ENCODE measurements around the gene RFC4. TPM values are rescaled to one million over a fixed set of nuclear protein-coding genes. Genes with fewer than 3 reads are reported as not detected.
"Not testable (repeated sequence)": the region's sequence is repeated elsewhere in the genome, so short reads cannot be mapped to it uniquely, and the experiment has no call there.

RFC4 gene
- polyA plus RNA-seq, 6 donors from 2014 or later = 22.2 to 34.4 (median 25.0) TPM

- Mint-ChIP-seq H3K4me3 (peak overlapping the region in 1 of 8 donors; percentile 48), H3K36me3 (no peaks in the 10 kb centered on the region), H3K27me3 (peaks cover 25 to 30% (median 26%) of the 10 kb centered on the region in 3 donors), H3K9me3 (no peaks in the 10 kb centered on the region), H3K27ac (no peak overlapping the region), H3K4me1 (peaks cover 18 to 19% (median 18%) of the 10 kb centered on the region in 3 donors)
- DNase-seq (peak; percentile 41), ATAC-seq (ENCODE audit: low read depth in 2 of 2) (peak; percentile 22 to 44)
Observed at GRCh38 chr3:186821429-186822387, 15.4 kb upstream of the RFC4 start.

GRCh38 chr3:186818956-186819355 is 12.7 kb upstream of the RFC4 start:
- Mint-ChIP-seq H3K4me1 (no peaks in the 10 kb centered on the region), H3K36me3 (no peaks in the 10 kb centered on the region), H3K27ac (no peak overlapping the region), H3K9me3 (no peaks in the 10 kb centered on the region), H3K4me3 (no peak overlapping the region), H3K27me3 (peaks cover 3 to 8% (median 4%) of the 10 kb centered on the region in 3 donors)
- ATAC-seq (ENCODE audit: low read depth in 2 of 2) = no peak
- DNase-seq = no peak

GRCh38 chr3:186818516-186818915 is 12.2 kb upstream of the RFC4 start:
- H3K9me3 Mint-ChIP-seq = no peaks in the 10 kb centered on the region
- H3K27me3 Mint-ChIP-seq = peaks cover 0 to 11% (median 6%) of the 10 kb centered on the region in 3 donors
- H3K27ac Mint-ChIP-seq = no peak overlapping the region
- DNase-seq = no peak
- no peaks in the 10 kb centered on the region for H3K36me3 Mint-ChIP-seq
- no peaks in the 10 kb centered on the region for H3K4me1 Mint-ChIP-seq
- no peak overlapping the region for H3K4me3 Mint-ChIP-seq
- no peak for ATAC-seq (ENCODE audit: low read depth in 2 of 2)

- DNase-seq (no peak), ATAC-seq (ENCODE audit: low read depth in 2 of 2) (no peak)
- Mint-ChIP-seq H3K4me1 (no peaks in the 10 kb centered on the region), H3K9me3 (no peaks in the 10 kb centered on the region), H3K27ac (no peak overlapping the region), H3K4me3 (no peak overlapping the region), H3K36me3 (no peaks in the 10 kb centered on the region), H3K27me3 (peaks cover 6 to 18% (median 18%) of the 10 kb centered on the region in 3 donors)
Observed at GRCh38 chr3:186815435-186815834, 9.2 kb upstream of the RFC4 start.

- Mint-ChIP-seq H3K27ac (no peak overlapping the region), H3K9me3 (no peaks in the 10 kb centered on the region), H3K36me3 (no peaks in the 10 kb centered on the region), H3K4me1 (no peaks in the 10 kb centered on the region), H3K27me3 (peaks cover 6 to 18% (median 18%) of the 10 kb centered on the region in 3 donors), H3K4me3 (no peak overlapping the region)
- ATAC-seq (ENCODE audit: low read depth in 2 of 2) (no peak), DNase-seq (no peak)
Observed at GRCh38 chr3:186814100-186814499, 7.8 kb upstream of the RFC4 start.

- H3K27ac Mint-ChIP-seq; ATAC-seq (ENCODE audit: low read depth in 2 of 2); H3K36me3 Mint-ChIP-seq; DNase-seq; H3K9me3 Mint-ChIP-seq; H3K4me3 Mint-ChIP-seq: not testable (repeated sequence)
- Mint-ChIP-seq H3K4me1 (peaks cover 5 to 12% (median 8%) of the 10 kb centered on the region in 3 donors), H3K27me3 (peaks cover 6 to 18% (median 18%) of the 10 kb centered on the region in 3 donors)
Observed at GRCh38 chr3:186811313-186811712, 5.0 kb upstream of the RFC4 start.

- ATAC-seq (ENCODE audit: low read depth in 2 of 2) = no peak
- Mint-ChIP-seq H3K27me3 (peaks cover 6 to 18% (median 14%) of the 10 kb centered on the region in 3 donors), H3K36me3 (no peaks in the 10 kb centered on the region), H3K9me3 (no peaks in the 10 kb centered on the region), H3K4me3 (no peak overlapping the region), H3K27ac (no peak overlapping the region), H3K4me1 (peaks cover 5 to 20% (median 8%) of the 10 kb centered on the region in 3 donors)
- no peak for DNase-seq
Observed at GRCh38 chr3:186810336-186810996, 4.2 kb upstream of the RFC4 start.

- Mint-ChIP-seq H3K9me3 (no peaks in the 10 kb centered on the region), H3K4me3 (peak overlapping the region; percentile 87 to 98 (median 97)), H3K27me3 (peaks cover 0 to 4% (median 0%) of the 10 kb centered on the region in 3 donors), H3K4me1 (peaks cover 5 to 30% (median 8%) of the 10 kb centered on the region in 3 donors), H3K36me3 (peaks cover 0 to 5% of the 10 kb centered on the region in 2 donors), H3K27ac (peak overlapping the region; percentile 82 to 95 (median 89))
- DNase-seq = no peak
- no peak for ATAC-seq (ENCODE audit: low read depth in 2 of 2)
Observed at GRCh38 chr3:186807231-186807630, 949 bp upstream of the RFC4 start.

- Mint-ChIP-seq H3K4me1 (peaks cover 5 to 30% (median 12%) of the 10 kb centered on the region in 3 donors), H3K36me3 (peaks cover 6 to 16% of the 10 kb centered on the region in 2 donors)
- not testable (repeated sequence) for ATAC-seq (ENCODE audit: low read depth in 2 of 2); DNase-seq; H3K27ac Mint-ChIP-seq; H3K27me3 Mint-ChIP-seq; H3K9me3 Mint-ChIP-seq; H3K4me3 Mint-ChIP-seq
Observed at GRCh38 chr3:186803447-186803846, 2.8 kb downstream of the RFC4 start.

GRCh38 chr3:186802701-186803100 is 3.6 kb downstream of the RFC4 start:
- Mint-ChIP-seq H3K9me3 (no peaks in the 10 kb centered on the region), H3K27me3 (no peaks in the 10 kb centered on the region), H3K27ac (peak overlapping the region in 1 of 6 donors; percentile 84), H3K4me3 (peak overlapping the region in 1 of 8 donors; percentile 47), H3K36me3 (peaks cover 10 to 16% of the 10 kb centered on the region in 2 donors), H3K4me1 (peaks cover 5 to 29% (median 13%) of the 10 kb centered on the region in 3 donors)
- ATAC-seq (ENCODE audit: low read depth in 2 of 2) = no peak
- no peak for DNase-seq

GRCh38 chr3:186800285-186800684 is 6.0 kb downstream of the RFC4 start:
- Mint-ChIP-seq H3K4me3 (no peak overlapping the region), H3K36me3 (peaks cover 10 to 16% of the 10 kb centered on the region in 2 donors), H3K27ac (no peak overlapping the region), H3K4me1 (peaks cover 0 to 8% (median 5%) of the 10 kb centered on the region in 3 donors), H3K9me3 (no peaks in the 10 kb centered on the region), H3K27me3 (no peaks in the 10 kb centered on the region)
- no peak for DNase-seq
- no peak for ATAC-seq (ENCODE audit: low read depth in 2 of 2)

GRCh38 chr3:186798239-186798874 is 7.9 kb downstream of the RFC4 start:
- no peak for DNase-seq
- Mint-ChIP-seq H3K27me3 (no peaks in the 10 kb centered on the region), H3K9me3 (no peaks in the 10 kb centered on the region), H3K4me1 (peaks cover 0 to 5% (median 0%) of the 10 kb centered on the region in 3 donors), H3K27ac (peak overlapping the region in 1 of 6 donors; percentile 19), H3K36me3 (peaks cover 10 to 22% of the 10 kb centered on the region in 2 donors), H3K4me3 (no peak overlapping the region)
- ATAC-seq (ENCODE audit: low read depth in 2 of 2) = no peak

All from naive B cell (primary cell).